Endothelial cell of umbilical vein (primary cell): ENCODE results near the gene PTP4A1. TPM values are rescaled to one million over a fixed set of nuclear protein-coding genes. Genes with fewer than 3 reads are reported as not detected.

ENCODE experiments used
- BruUV-seq: library from RNA; stranded (reverse); fragments of 400-500 nt; replicated peaks from 2 replicates; lab custom pipeline; 2021; lab: Mats Ljungman, UMichigan
- CTCF ChIA-PET: fragments of 300-600, 350-600 bp; sonication (Branson Sonifier 250); formaldehyde crosslinking; loops from one replicate; lab custom pipeline; 2021; ENCODE audit warnings: antibody characterized with exemption, inconsistent platforms; lab: Charles Lee
- POLR2A ChIA-PET: fragments of 300-600, 350-600 bp; sonication (Branson Sonifier 250); formaldehyde crosslinking; loops from one replicate; lab custom pipeline; 2021; ENCODE audit warnings: antibody characterized with exemption, inconsistent platforms; lab: Charles Lee
- DNase-seq: peaks from one replicate; pipeline ENCODE4 v3.0.0-alpha.2; 2011; ENCODE audit warnings: low read depth, low spot score
- FAIRE-seq: peaks from 2 replicates; lab custom pipeline; 2011; peaks lifted over from hg19 to GRCh38; lab: Jason Lieb, UNC
- H2AFZ ChIP-seq: 2 replicates; pipeline ENCODE4 v1.6.0; 2012; ENCODE audit warnings: low read depth, low read length, control low read depth, inconsistent platforms
- H3K27ac ChIP-seq: 2 replicates; pipeline ENCODE4 v1.5.1; 2011; ENCODE audit warnings: low read depth, mild to moderate bottlenecking, control low read depth, low read length, moderate library complexity; ENCODE audit not compliant: insufficient read depth
- H3K27me3 ChIP-seq, 2 experiments: 2 replicates each; pipeline versions ENCODE4 v1.6.0 to v1.6.1; 2011; ENCODE audit warnings: low read length in 2 of 2, mixed read lengths in 1 of 2; ENCODE audit not compliant: control insufficient read depth in 2 of 2, insufficient read depth in 2 of 2
- H3K36me3 ChIP-seq, 2 experiments: 2 replicates in 1 of 2; 3 replicates in 1 of 2; pipeline ENCODE4 v1.5.1; 2011; ENCODE audit warnings: low read length in 2 of 2, mild to moderate bottlenecking in 1 of 2, moderate library complexity in 1 of 2; ENCODE audit not compliant: control insufficient read depth in 2 of 2, insufficient read depth in 2 of 2; ENCODE audit errors: extremely low read depth in 1 of 2
- H3K4me1 ChIP-seq: 3 replicates; pipeline ENCODE4 v1.5.1; 2011; ENCODE audit warnings: mild to moderate bottlenecking, low read length; ENCODE audit not compliant: control insufficient read depth, insufficient read depth; ENCODE audit errors: extremely low read depth
- H3K4me2 ChIP-seq: 2 replicates; pipeline ENCODE4 v1.6.1; 2011; ENCODE audit warnings: low read length, control low read depth, mixed read lengths; ENCODE audit not compliant: insufficient read depth
- H3K4me3 ChIP-seq, 3 experiments: fragments of 200-600 bp in 1 of 3; sonication (generic), shearing (Covaris generic) in 1 of 3; replicated peaks in 1 of 3; 2 replicates each; pipeline ENCODE4 v1.5.1; 2011 to 2016; ENCODE audit warnings: control low read depth in 3 of 3, low read length in 3 of 3, mild to moderate bottlenecking in 2 of 3, inconsistent platforms in 1 of 3, low read depth in 1 of 3, moderate library complexity in 1 of 3; ENCODE audit not compliant: insufficient read depth in 1 of 3
- H3K79me2 ChIP-seq: 2 replicates; pipeline ENCODE4 v1.6.0; 2012; ENCODE audit warnings: low read length, inconsistent platforms; ENCODE audit not compliant: control insufficient read depth, insufficient read depth
- H3K9ac ChIP-seq: replicated peaks from 2 replicates; pipeline ENCODE3; 2011; ENCODE audit warnings: low read length, control low read depth; ENCODE audit not compliant: insufficient read depth; ENCODE audit errors: extremely low read depth
- H3K9me1 ChIP-seq: replicated peaks from 3 replicates; pipeline ENCODE4 v1.6.0; 2011; ENCODE audit warnings: mild to moderate bottlenecking, low read length; ENCODE audit not compliant: control insufficient read depth, insufficient read depth; ENCODE audit errors: extremely low read depth
- H3K9me3 ChIP-seq: replicated peaks from 2 replicates; pipeline ENCODE4 v1.5.1; 2012; ENCODE audit warnings: low read length, inconsistent platforms; ENCODE audit not compliant: control insufficient read depth, insufficient read depth
- H4K20me1 ChIP-seq: replicated peaks from 2 replicates; pipeline ENCODE3; 2011; ENCODE audit warnings: mild to moderate bottlenecking, low read length; ENCODE audit not compliant: control insufficient read depth, insufficient read depth; ENCODE audit errors: extremely low read depth
- CTCF ChIP-seq, 2 donors: IDR thresholded peaks; 1 replicate in 1 of 2; 2 replicates in 1 of 2; pipeline ENCODE4 v1.5.1; 2011; ENCODE audit warnings: low read length in 2 of 2, mild to moderate bottlenecking in 2 of 2, moderate library complexity in 2 of 2, control low read depth in 1 of 2, inconsistent platforms in 1 of 2, low read depth in 1 of 2; ENCODE audit not compliant: insufficient read depth in 1 of 2; ENCODE audit errors: extremely low read depth in 1 of 2
- EZH2 ChIP-seq: IDR thresholded peaks from 2 replicates; pipeline ENCODE4 v1.6.1; 2012; ENCODE audit warnings: borderline replicate concordance, low read depth, mild to moderate bottlenecking, moderate library complexity, low read length, inconsistent platforms; ENCODE audit not compliant: severe bottlenecking
- FOS ChIP-seq: IDR thresholded peaks from 2 replicates; pipeline ENCODE4 v1.6.1; 2011; ENCODE audit warnings: mild to moderate bottlenecking, low read length, moderate library complexity, borderline replicate concordance; ENCODE audit not compliant: insufficient read depth
- GATA2 ChIP-seq: IDR thresholded peaks from 2 replicates; pipeline ENCODE4 v1.7.0; 2011; ENCODE audit warnings: low read depth, mild to moderate bottlenecking, moderate library complexity, mixed read lengths, low read length; ENCODE audit not compliant: insufficient read length, insufficient read depth
- JUN ChIP-seq: IDR thresholded peaks from 2 replicates; pipeline ENCODE4 v1.6.1; 2011; ENCODE audit warnings: borderline replicate concordance, low read depth; ENCODE audit not compliant: insufficient read length, insufficient read depth
- MAX ChIP-seq: IDR thresholded peaks from 2 replicates; pipeline ENCODE4 v1.6.1; 2011; ENCODE audit not compliant: insufficient read depth, insufficient read length
- MYC ChIP-seq: IDR thresholded peaks from one replicate; pipeline ENCODE4 v1.6.1; 2011; ENCODE audit warnings: mild to moderate bottlenecking, low read depth, low read length
- POLR2A ChIP-seq: IDR thresholded peaks from 2 replicates; pipeline ENCODE4 v1.6.1; 2012; ENCODE audit warnings: low read depth, mild to moderate bottlenecking, control low read depth, low read length
- POLR2AphosphoS5 ChIP-seq: IDR thresholded peaks from 2 replicates; pipeline ENCODE4 v1.6.1; 2012; ENCODE audit warnings: low read depth, mild to moderate bottlenecking, control low read depth, low read length, moderate library complexity; ENCODE audit not compliant: insufficient read depth
- dilution Hi-C: fragments of 300-500 bp; cut with MboI; formaldehyde crosslinking; loops from one replicate; pipeline ENCODE4 v1.15.0; 2019; ENCODE audit warnings: low sequenced_read_pairs; ENCODE audit not compliant: extremely low pct_ligation_motif_present
- intact Hi-C: fragments of 100-400 bp; cut with micrococcal nuclease; formaldehyde crosslinking; loops from one replicate; pipeline ENCODE4 v1.10.0; 2022
- polyA plus RNA-seq, 4 experiments: library from polyadenylated mRNA; depleted of rRNA in 3 of 4; stranded (reverse) in 3 of 4; unstranded in 1 of 4; fragments of >200 nt; gene quantifications; 2 replicates each; pipeline versions ENCODE4 v1.2.1 to v1.2.3, GENCODE V29; 2011 to 2012; ENCODE audit warnings: missing spikeins in 1 of 4
- total RNA-seq: library from RNA; stranded (reverse); gene quantifications from 2 replicates; pipeline ENCODE4 v1.2.3, GENCODE V29; 2021

PTP4A1 gene
- total and polyA plus RNA-seq, 2 donors (not counting 3 experiments of a cell fraction or from before 2014, with no cell fraction given), result 10.8 to 58.4 TPM

- intact Hi-C loops, result loop anchor here (1.0 to 5.0 kb wide), 4 partner anchors 64 to 265 kb away; no protein-coding TSS in a partner anchor
- no peak for FAIRE-seq
- Histone ChIP-seq H3K27ac (peak overlapping the region; percentile 47), H3K4me3 (peak overlapping the region; percentile 13 to 96 (median 88)), H2AFZ (peak overlapping the region; percentile 44), H3K9ac (peak overlapping the region; percentile 94), H3K4me1 (peaks cover 18% of the 10 kb centered on the region), H3K27me3 (peaks cover 8 to 10% of the 10 kb centered on the region in 2 experiments), H3K9me3 (no peaks in the 10 kb centered on the region), H3K79me2 (peaks cover 52% of the 10 kb centered on the region), H4K20me1 (peaks cover 4% of the 10 kb centered on the region), H3K4me2 (no peak overlapping the region), H3K9me1 (no peaks in the 10 kb centered on the region), H3K36me3 (peaks cover 0 to 7% of the 10 kb centered on the region in 2 experiments)
- no TSS peak for BruUV-seq
- TF ChIP-seq MYC (no peak), GATA2 (no peak), JUN (no peak), CTCF (IDR thresholded peaks at IDR 0.05; ENCODE audit: extremely low read depth in 1 of 2, insufficient read depth in 1 of 2, low read depth in 1 of 2, low read length in 2 of 2) (no peak), POLR2AphosphoS5 (no peak), MAX (no peak), POLR2A (no peak), EZH2 (no peak), FOS (no peak)
- POLR2A ChIA-PET, result no interaction called here
- dilution Hi-C loops, result no loop called here
- CTCF ChIA-PET, result interaction anchor here (1.2 to 2.2 kb wide), 4 partner anchors 11 to 220 kb away, joined by 3 to 12 read pairs (median 6); no protein-coding TSS in a partner anchor
- no peak for DNase-seq
Observed at GRCh38 chr6:63572747-63573075, 431 bp downstream of the PTP4A1 start.
